HepG2 (cell line): Measurements from ENCODE around the gene PDXDC1. TPM values are rescaled to one million over a fixed set of nuclear protein-coding genes. Genes with fewer than 3 reads are reported as not detected.

ENCODE experiments used
- ATAC-seq: fragments of 200-7000 bp; cut with Tn5 transposase; 3 replicates; pipeline ENCODE4 v1.9.1; 2020; ENCODE audit warnings: mild to moderate bottlenecking, moderate library complexity
- BruUV-seq: library from RNA; stranded (reverse); fragments of 400-500 nt; replicated peaks from 2 replicates; lab custom pipeline; 2021; lab: Mats Ljungman, UMichigan
- CTCF ChIA-PET: fragments of 300-600 bp; formaldehyde crosslinking; extraction: SDS; loops from one replicate; lab custom pipeline; 2021; ENCODE audit warnings: low total read pairs, inconsistent platforms, low intra/inter-chr PET ratio; lab: Yijun Ruan, JAX
- POLR2A ChIA-PET: fragments of 350-600 bp; sonication (Branson Sonifier 250); formaldehyde crosslinking; loops from one replicate; lab custom pipeline; 2020; ENCODE audit warnings: antibody characterized with exemption, inconsistent platforms; lab: Yijun Ruan, JAX
- DNase-seq: peaks from one replicate; pipeline ENCODE4 v3.0.0-alpha.2; 2015; ENCODE audit warnings: low spot score
- FAIRE-seq: peaks from 3 replicates; lab custom pipeline; 2011; peaks lifted over from hg19 to GRCh38; lab: Jason Lieb, UNC
- H2AFZ ChIP-seq: one replicate; pipeline ENCODE4 v1.6.1; 2011; ENCODE audit warnings: low read length, inconsistent platforms
- H3K27ac ChIP-seq: fragments of 300-600 bp; 3 replicates; pipeline ENCODE4 v1.8.0; 2011; ENCODE audit warnings: mixed run types, mild to moderate bottlenecking, mixed read lengths, low read length, inconsistent platforms; ENCODE audit not compliant: insufficient read depth; ENCODE audit errors: extremely low read length
- H3K27me3 ChIP-seq, 2 experiments: fragments of 200-600 bp in 1 of 2; 2 replicates in 1 of 2; 3 replicates in 1 of 2; pipeline versions ENCODE4 v1.6.0 to v1.8.0; 2011; ENCODE audit warnings: low read length in 2 of 2, mild to moderate bottlenecking in 2 of 2, moderate library complexity in 2 of 2, inconsistent platforms in 1 of 2; ENCODE audit not compliant: insufficient read depth in 2 of 2, control insufficient read depth in 1 of 2
- H3K36me3 ChIP-seq, 2 experiments: fragments of 200-600 bp in 1 of 2; replicated peaks in 1 of 2; 2 replicates in 1 of 2; 3 replicates in 1 of 2; pipeline versions ENCODE4 v1.5.1 to v1.8.0; 2011; ENCODE audit warnings: low read length in 2 of 2, inconsistent platforms in 1 of 2; ENCODE audit not compliant: insufficient read depth in 2 of 2, control insufficient read depth in 1 of 2
- H3K4me1 ChIP-seq: 2 replicates; pipeline ENCODE4 v1.5.1; 2012; ENCODE audit warnings: low read length, inconsistent platforms; ENCODE audit not compliant: insufficient read depth
- H3K4me2 ChIP-seq: 2 replicates; pipeline ENCODE4 v1.6.0; 2011; ENCODE audit warnings: low read depth, low read length, inconsistent platforms
- H3K4me3 ChIP-seq, 3 experiments: fragments of 200-600 bp in 1 of 3; sonication (generic), shearing (Covaris generic) in 1 of 3; replicated peaks in 1 of 3; 2 replicates each; pipeline ENCODE4 v1.5.1; 2011 to 2016; ENCODE audit warnings: low read length in 3 of 3, inconsistent platforms in 2 of 3, low read depth in 2 of 3, mild to moderate bottlenecking in 2 of 3, control low read depth in 1 of 3, mixed read lengths in 1 of 3; ENCODE audit not compliant: insufficient read depth in 1 of 3
- H3K79me2 ChIP-seq: one replicate; pipeline ENCODE4 v1.6.1; 2011; ENCODE audit warnings: low read length, inconsistent platforms; ENCODE audit not compliant: insufficient read depth
- H3K9ac ChIP-seq: 2 replicates; pipeline ENCODE4 v1.6.0; 2011; ENCODE audit warnings: mild to moderate bottlenecking, low read depth, low read length, inconsistent platforms; ENCODE audit not compliant: insufficient read depth
- H3K9me3 ChIP-seq: 2 replicates; pipeline ENCODE4 v1.5.1; 2012; ENCODE audit warnings: mild to moderate bottlenecking, low read length
- H4K20me1 ChIP-seq: 2 replicates; pipeline ENCODE4 v1.6.0; 2011; ENCODE audit warnings: inconsistent platforms, mild to moderate bottlenecking, low read length, moderate library complexity; ENCODE audit not compliant: insufficient read depth
- CBX1 ChIP-seq: IDR thresholded peaks from one replicate; pipeline ENCODE4 v1.6.1; 2016; ENCODE audit warnings: antibody characterized with exemption, low read depth
- GABPA ChIP-seq, 2 experiments: IDR thresholded peaks; 2 replicates each; pipeline ENCODE4 v1.6.1; 2011 to 2016; ENCODE audit warnings: low read depth in 2 of 2, low read length in 1 of 2, missing biosample characterization in 1 of 2, missing genetic modification characterization in 1 of 2
- HES4 ChIP-seq: sonication (generic); formaldehyde crosslinking; IDR thresholded peaks from 2 replicates; pipeline ENCODE4 v1.9.0; 2021; ENCODE audit warnings: mild to moderate bottlenecking, missing genetic modification reagents, borderline replicate concordance
- IKZF4 ChIP-seq: sonication (generic); formaldehyde crosslinking; IDR thresholded peaks from 2 replicates; pipeline ENCODE4 v1.5.1; 2020; ENCODE audit warnings: borderline replicate concordance, mild to moderate bottlenecking, low read depth, missing genetic modification reagents; ENCODE audit errors: not compliant biosample characterization
- MIXL1 ChIP-seq: IDR thresholded peaks from 2 replicates; pipeline ENCODE4 v1.6.1; 2016
- NCOA2 ChIP-seq: sonication (generic); formaldehyde crosslinking; IDR thresholded peaks from 2 replicates; pipeline ENCODE4 v1.8.0; 2022; ENCODE audit warnings: inconsistent platforms
- NFYC ChIP-seq: IDR thresholded peaks from 2 replicates; pipeline ENCODE4 v1.6.1; 2016; ENCODE audit warnings: missing genetic modification reagents, missing compliant biosample characterization
- SSRP1 ChIP-seq: IDR thresholded peaks from 2 replicates; pipeline ENCODE4 v1.6.1; 2016; ENCODE audit warnings: control low read depth
- TAF15 ChIP-seq: fragments of 200-400 bp; formaldehyde crosslinking; IDR thresholded peaks from one replicate; pipeline ENCODE4 v1.6.1; 2018; ENCODE audit warnings: mild to moderate bottlenecking, low read depth, low read length; ENCODE audit not compliant: poor library complexity, severe bottlenecking
- TRIM24 ChIP-seq: sonication (generic); formaldehyde crosslinking; IDR thresholded peaks from 2 replicates; pipeline ENCODE4 v1.8.0; 2022; ENCODE audit warnings: mild to moderate bottlenecking, missing genetic modification reagents
- ZMYM3 ChIP-seq: sonication (generic); formaldehyde crosslinking; IDR thresholded peaks from 2 replicates; pipeline ENCODE4 v1.5.1; 2020; ENCODE audit warnings: mild to moderate bottlenecking, missing genetic modification reagents
- ZNF3 ChIP-seq: IDR thresholded peaks from 2 replicates; pipeline ENCODE4 v1.7.0; 2017; ENCODE audit warnings: inconsistent platforms
- ZNF326 ChIP-seq: sonication (generic); formaldehyde crosslinking; IDR thresholded peaks from 2 replicates; pipeline ENCODE4 v1.4.0; 2020; ENCODE audit warnings: missing genetic modification reagents, borderline replicate concordance
- ZNF44 ChIP-seq: sonication (generic); formaldehyde crosslinking; IDR thresholded peaks from 2 replicates; pipeline ENCODE4 v1.5.1; 2020; ENCODE audit warnings: mild to moderate bottlenecking, missing genetic modification reagents
- ZNF768 ChIP-seq: sonication (generic); formaldehyde crosslinking; IDR thresholded peaks from 2 replicates; pipeline ENCODE4 v1.4.0; 2020; ENCODE audit warnings: missing genetic modification reagents
- WGBS: methylation state at CpG from one replicate; pipeline ENCODE4 v1.1.6; 2017; ENCODE audit warnings: low lambda C conversion rate; 5-methylcytosine and 5-hydroxymethylcytosine counted together
- in situ Hi-C: cut with HindIII; loops from 2 replicates; pipeline ENCODE4 v1.10.0; 2017; ENCODE audit warnings: low pct_unique_long_range_greater_than_20kb; ENCODE audit not compliant: extremely low pct_ligation_motif_present
- intact Hi-C: fragments of 100-400 bp; cut with micrococcal nuclease; formaldehyde crosslinking; loops from one replicate; pipeline ENCODE4 v1.10.0; 2022; ENCODE audit not compliant: unreplicated experiment
- polyA plus RNA-seq, 8 experiments: library from polyadenylated mRNA; depleted of rRNA in 3 of 8; stranded (reverse) in 7 of 8; unstranded in 1 of 8; fragments of >200 nt; fragmentation: Illumina TruSeq in 4 of 8; extraction: Trizol in 4 of 8; gene quantifications; 2 replicates each; pipeline versions ENCODE4 v1.2.1 to v1.2.3, GENCODE V29; 2011 to 2016; ENCODE audit warnings: low read depth in 4 of 8, missing spikeins in 1 of 8, mixed read lengths in 1 of 8; ENCODE audit not compliant: insufficient read depth in 1 of 8
- total RNA-seq, 5 experiments: library from RNA; depleted of rRNA; stranded (reverse); fragments of >200 nt; fragmentation: Illumina TruSeq; extraction: Trizol; gene quantifications; 2 replicates each; pipeline ENCODE4 v1.2.3, GENCODE V29; 2016; ENCODE audit warnings: low read depth in 1 of 5
- TF ChIP-seq, protein P1 (sequence below): sonication (generic); formaldehyde crosslinking; IDR thresholded peaks from 2 replicates; pipeline ENCODE4 v1.8.1; 2023; ENCODE audit warnings: mild to moderate bottlenecking, missing genetic modification reagents
- TF ChIP-seq, protein P2 (sequence below): sonication (generic); formaldehyde crosslinking; IDR thresholded peaks from 2 replicates; pipeline ENCODE4 v1.5.0; 2020; ENCODE audit warnings: missing genetic modification reagents
- TF ChIP-seq, protein P3 (sequence below), 2 experiments: sonication (generic) in 1 of 2; formaldehyde crosslinking in 1 of 2; IDR thresholded peaks; 2 replicates each; pipeline versions ENCODE4 v1.4.0 to v1.6.1; 2018 to 2020; ENCODE audit warnings: missing genetic modification reagents in 2 of 2, borderline replicate concordance in 1 of 2, low read depth in 1 of 2, mild to moderate bottlenecking in 1 of 2, missing biosample characterization in 1 of 2

The PDXDC1 gene
- total and polyA plus RNA-seq, 2 of the 13 experiments (the other 11 are each of a cell fraction or from before 2014, with no cell fraction given): 133 to 169 TPM

DNA sequence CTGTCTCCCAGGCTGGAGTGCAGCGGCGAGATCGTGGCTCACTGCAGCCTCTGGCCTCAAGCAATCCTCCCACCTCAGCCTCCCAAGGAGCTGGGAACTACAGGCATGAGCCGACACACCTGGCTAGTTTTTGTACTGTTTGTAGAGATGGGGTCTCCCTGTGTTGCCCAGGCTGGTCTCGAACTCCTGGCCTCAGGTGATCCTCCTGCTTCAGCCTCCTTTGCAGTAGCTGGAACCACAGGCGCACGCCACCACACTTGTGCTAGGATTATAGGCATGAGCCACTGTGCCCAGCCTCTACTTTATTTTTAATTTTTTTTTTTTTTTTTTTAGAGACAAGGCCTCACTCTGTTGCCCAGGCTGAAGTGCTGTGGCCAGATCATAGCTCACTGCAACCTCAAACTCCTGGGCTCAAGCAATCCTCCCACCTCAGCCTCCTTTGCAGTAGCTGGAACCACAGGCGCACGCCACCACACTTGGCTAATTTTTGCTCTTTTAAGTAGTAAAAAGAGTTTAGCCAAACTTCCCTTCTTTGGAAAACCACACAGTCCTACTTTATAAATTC is 76.6 kb downstream of the PDXDC1 start (continued):
- TF ChIP-seq IKZF4 (CRISPR knock-in tag) (peak; percentile 29), ZNF326 (CRISPR knock-in tag) (no peak), MIXL1 (CRISPR knock-in tag) (no peak), HES4 (CRISPR knock-in tag) (no peak), ZNF768 (CRISPR knock-in tag) (no peak; the same call in 1 of the 2 replicates), SSRP1 (no peak), ZNF44 (CRISPR knock-in tag) (no peak)
- TF ChIP-seq, protein P1, sequence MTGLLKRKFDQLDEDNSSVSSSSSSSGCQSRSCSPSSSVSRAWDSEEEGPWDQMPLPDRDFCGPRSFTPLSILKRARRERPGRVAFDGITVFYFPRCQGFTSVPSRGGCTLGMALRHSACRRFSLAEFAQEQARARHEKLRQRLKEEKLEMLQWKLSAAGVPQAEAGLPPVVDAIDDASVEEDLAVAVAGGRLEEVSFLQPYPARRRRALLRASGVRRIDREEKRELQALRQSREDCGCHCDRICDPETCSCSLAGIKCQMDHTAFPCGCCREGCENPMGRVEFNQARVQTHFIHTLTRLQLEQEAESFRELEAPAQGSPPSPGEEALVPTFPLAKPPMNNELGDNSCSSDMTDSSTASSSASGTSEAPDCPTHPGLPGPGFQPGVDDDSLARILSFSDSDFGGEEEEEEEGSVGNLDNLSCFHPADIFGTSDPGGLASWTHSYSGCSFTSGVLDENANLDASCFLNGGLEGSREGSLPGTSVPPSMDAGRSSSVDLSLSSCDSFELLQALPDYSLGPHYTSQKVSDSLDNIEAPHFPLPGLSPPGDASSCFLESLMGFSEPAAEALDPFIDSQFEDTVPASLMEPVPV: no peak

DNA sequence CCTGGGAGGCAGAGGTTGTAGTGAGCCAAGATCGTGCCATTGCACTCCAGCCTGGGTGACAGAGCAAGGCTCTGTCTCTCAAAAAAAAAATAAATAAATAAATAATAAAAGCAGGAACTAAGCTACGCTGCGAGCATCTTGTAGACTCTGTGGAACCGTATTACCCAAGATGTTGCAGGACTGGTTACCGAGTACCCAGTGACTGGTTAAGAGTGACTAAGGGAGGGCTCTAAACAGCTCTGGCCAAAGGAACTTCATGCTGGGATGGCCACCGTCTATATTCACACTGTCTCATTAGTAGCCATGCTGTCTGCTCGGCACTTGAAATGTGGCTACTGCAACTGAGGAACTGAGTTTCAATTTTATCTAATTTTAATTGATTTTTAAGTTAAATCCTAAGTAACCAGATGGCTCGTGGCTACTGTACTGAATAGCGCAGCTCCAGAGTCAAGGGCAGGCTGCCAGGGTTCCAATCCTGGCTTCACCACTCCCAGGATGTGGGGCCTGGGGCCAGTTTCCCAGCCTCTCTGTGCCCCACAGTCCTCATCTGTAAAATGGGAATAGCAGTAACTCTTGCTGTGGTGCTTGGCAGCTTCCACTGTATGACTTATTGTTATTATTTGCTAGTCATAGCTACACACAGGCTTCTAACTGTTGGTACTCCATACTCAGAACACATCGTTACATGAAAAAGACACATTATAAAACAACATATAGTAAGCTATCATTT is 78.1 kb downstream of the PDXDC1 start:
- H3K4me1 ChIP-seq: peaks cover 60% of the 10 kb centered on the region
- BruUV-seq: no TSS peak
- TF ChIP-seq TAF15 (no peak), GABPA (IDR thresholded peaks at IDR 0.05; ENCODE audit: low read depth, low read length) (no peak), GABPA (CRISPR knock-in tag; IDR thresholded peaks at IDR 0.05; ENCODE audit: low read depth) (0 out of 2 replicates have a peak, but pooled peaks have one; percentile 5), ZNF3 (CRISPR knock-in tag) (peak; percentile 23; the same call in 1 of the 2 replicates), CBX1 (no peak), NCOA2 (no peak), ZMYM3 (CRISPR knock-in tag) (peak; percentile 78), NFYC (no peak), TRIM24 (CRISPR knock-in tag) (no peak), ZNF768 (CRISPR knock-in tag) (peak; percentile 84)
- TF ChIP-seq, protein P2, sequence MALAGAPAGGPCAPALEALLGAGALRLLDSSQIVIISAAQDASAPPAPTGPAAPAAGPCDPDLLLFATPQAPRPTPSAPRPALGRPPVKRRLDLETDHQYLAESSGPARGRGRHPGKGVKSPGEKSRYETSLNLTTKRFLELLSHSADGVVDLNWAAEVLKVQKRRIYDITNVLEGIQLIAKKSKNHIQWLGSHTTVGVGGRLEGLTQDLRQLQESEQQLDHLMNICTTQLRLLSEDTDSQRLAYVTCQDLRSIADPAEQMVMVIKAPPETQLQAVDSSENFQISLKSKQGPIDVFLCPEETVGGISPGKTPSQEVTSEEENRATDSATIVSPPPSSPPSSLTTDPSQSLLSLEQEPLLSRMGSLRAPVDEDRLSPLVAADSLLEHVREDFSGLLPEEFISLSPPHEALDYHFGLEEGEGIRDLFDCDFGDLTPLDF (CRISPR knock-in tag): 0 out of 2 replicates have a peak, but pooled peaks have one; percentile 4
- TF ChIP-seq, protein P3, sequence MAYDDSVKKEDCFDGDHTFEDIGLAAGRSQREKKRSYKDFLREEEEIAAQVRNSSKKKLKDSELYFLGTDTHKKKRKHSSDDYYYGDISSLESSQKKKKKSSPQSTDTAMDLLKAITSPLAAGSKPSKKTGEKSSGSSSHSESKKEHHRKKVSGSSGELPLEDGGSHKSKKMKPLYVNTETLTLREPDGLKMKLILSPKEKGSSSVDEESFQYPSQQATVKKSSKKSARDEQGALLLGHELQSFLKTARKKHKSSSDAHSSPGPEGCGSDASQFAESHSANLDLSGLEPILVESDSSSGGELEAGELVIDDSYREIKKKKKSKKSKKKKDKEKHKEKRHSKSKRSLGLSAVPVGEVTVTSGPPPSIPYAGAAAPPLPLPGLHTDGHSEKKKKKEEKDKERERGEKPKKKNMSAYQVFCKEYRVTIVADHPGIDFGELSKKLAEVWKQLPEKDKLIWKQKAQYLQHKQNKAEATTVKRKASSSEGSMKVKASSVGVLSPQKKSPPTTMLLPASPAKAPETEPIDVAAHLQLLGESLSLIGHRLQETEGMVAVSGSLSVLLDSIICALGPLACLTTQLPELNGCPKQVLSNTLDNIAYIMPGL (CRISPR knock-in tag; IDR thresholded peaks at IDR 0.05; ENCODE audit: borderline replicate concordance in 1 of 2, low read depth in 1 of 2): peak in 1 of 2 experiments; percentile 11; a peak in 3 of 4 replicates

More for the DNA sequence above, 78.1 kb downstream of the PDXDC1 start:
- H3K4me2 ChIP-seq: peak overlapping the region; percentile 96
- FAIRE-seq: no peak
- H4K20me1 ChIP-seq: no peaks in the 10 kb centered on the region
- H3K79me2 ChIP-seq: peaks cover 50% of the 10 kb centered on the region
- ATAC-seq: peak; percentile 1
- no peak overlapping the region for H2AFZ ChIP-seq
- POLR2A ChIA-PET: interaction anchor here (0.6 to 2.3 kb wide), 7 partner anchors 9 to 1082 kb away, joined by 3 to 13 read pairs (median 3); partner anchors contain the start of genes MARF1 and RRN3
- peak overlapping the region; percentile 71 for H3K27ac ChIP-seq
- no peak for DNase-seq
- intact Hi-C loops: no loop called here
- in situ Hi-C loops: loop anchor here (25.0 kb wide), 1 partner anchor 166 kb away; no protein-coding TSS in a partner anchor
- H3K27me3 ChIP-seq: no peaks in the 10 kb centered on the region; a peak in 1 of 5 replicates
- 27% methylated on average over 10 of the region's 10 CpGs for WGBS
- CTCF ChIA-PET: no interaction called here
- H3K4me3 ChIP-seq: peak overlapping the region; percentile 33 to 59 (median 53)
- H3K36me3 ChIP-seq: no peaks in the 10 kb centered on the region
- peak overlapping the region; percentile 59 for H3K9ac ChIP-seq
- no peaks in the 10 kb centered on the region for H3K9me3 ChIP-seq
